Stomach (tissue), 4 donors: Measurements from ENCODE around the gene RGMB.

ENCODE experiments used
- EP300 ChIP-seq: sonication (generic); formaldehyde crosslinking; IDR thresholded peaks from one replicate; pipeline ENCODE4 v1.6.1; 2017; ENCODE audit warnings: antibody characterized with exemption
- POLR2AphosphoS5 ChIP-seq, 3 donors: sonication (generic); formaldehyde crosslinking; IDR thresholded peaks; one replicate each; pipeline ENCODE4 v1.6.1; 2016; ENCODE audit warnings: antibody characterized with exemption in 3 of 3
- TF ChIP-seq, protein P1 (sequence below), 7 experiments: fragments of 450-650 bp in 4 of 7; fragments of 200-600 bp in 3 of 7; sonication (generic) in 3 of 7; IDR thresholded peaks; one replicate each; pipeline ENCODE4 v1.5.1; 2016 to 2019; ENCODE audit warnings: antibody characterized with exemption in 7 of 7, control low read depth in 2 of 7, mild to moderate bottlenecking in 1 of 7

DNA sequence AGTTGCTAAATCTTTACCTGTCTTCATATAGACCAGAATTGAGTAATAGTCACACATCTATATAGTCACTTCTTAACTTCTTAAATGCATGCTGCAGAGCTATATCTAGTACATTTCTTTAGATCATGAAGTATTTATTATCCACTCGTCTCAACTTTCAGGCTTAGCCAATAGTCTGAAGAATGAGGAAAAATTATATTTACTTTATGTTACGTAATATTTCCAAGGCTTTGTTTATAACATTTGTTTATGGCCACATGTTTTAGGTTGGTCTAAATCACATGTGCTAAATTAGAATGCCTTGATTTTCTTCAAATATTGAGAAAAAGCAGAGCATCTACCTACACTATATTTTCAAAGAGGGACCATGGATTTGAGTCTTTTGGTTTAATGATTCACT lies 47.2 kb upstream of the RGMB start:
- TF ChIP-seq EP300 (no peak), POLR2AphosphoS5 (IDR thresholded peaks at IDR 0.05) (no peak)
- TF ChIP-seq, protein P1, sequence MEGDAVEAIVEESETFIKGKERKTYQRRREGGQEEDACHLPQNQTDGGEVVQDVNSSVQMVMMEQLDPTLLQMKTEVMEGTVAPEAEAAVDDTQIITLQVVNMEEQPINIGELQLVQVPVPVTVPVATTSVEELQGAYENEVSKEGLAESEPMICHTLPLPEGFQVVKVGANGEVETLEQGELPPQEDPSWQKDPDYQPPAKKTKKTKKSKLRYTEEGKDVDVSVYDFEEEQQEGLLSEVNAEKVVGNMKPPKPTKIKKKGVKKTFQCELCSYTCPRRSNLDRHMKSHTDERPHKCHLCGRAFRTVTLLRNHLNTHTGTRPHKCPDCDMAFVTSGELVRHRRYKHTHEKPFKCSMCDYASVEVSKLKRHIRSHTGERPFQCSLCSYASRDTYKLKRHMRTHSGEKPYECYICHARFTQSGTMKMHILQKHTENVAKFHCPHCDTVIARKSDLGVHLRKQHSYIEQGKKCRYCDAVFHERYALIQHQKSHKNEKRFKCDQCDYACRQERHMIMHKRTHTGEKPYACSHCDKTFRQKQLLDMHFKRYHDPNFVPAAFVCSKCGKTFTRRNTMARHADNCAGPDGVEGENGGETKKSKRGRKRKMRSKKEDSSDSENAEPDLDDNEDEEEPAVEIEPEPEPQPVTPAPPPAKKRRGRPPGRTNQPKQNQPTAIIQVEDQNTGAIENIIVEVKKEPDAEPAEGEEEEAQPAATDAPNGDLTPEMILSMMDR (IDR thresholded peaks at IDR 0.05): no peak
